Measurements from ENCODE around the gene SYCE1. TPM values are rescaled to one million over a fixed set of nuclear protein-coding genes. Genes with fewer than 3 reads are reported as not detected.
"Not testable (repeated sequence)": the region's sequence is repeated elsewhere in the genome, so short reads cannot be mapped to it uniquely, and the experiment has no call there.

The SYCE1 gene
- total RNA-seq, 2 experiments from 2014 or later = not detected

GRCh38 chr10:133600657-133601056 lies 35.3 kb upstream of the SYCE1 start:
- H2AFZ ChIP-seq (ENCODE audit: low read length) = no peak overlapping the region

GRCh38 chr10:133599869-133600268 lies 34.5 kb upstream of the SYCE1 start:
- H3K4me2 ChIP-seq (ENCODE audit: low read length); H3K79me2 ChIP-seq (ENCODE audit: insufficient read depth, low read depth, low read length); H3K4me3 ChIP-seq (ENCODE audit: low read depth, low read length, poor library complexity, severe bottlenecking); H4K20me1 ChIP-seq (ENCODE audit: insufficient read depth, low read length); intact Hi-C loops (cut with micrococcal nuclease; ENCODE audit: unreplicated experiment); DNase-seq (ENCODE audit: low spot score); H3K4me1 ChIP-seq (ENCODE audit: insufficient read depth, low read length, poor library complexity, severe bottlenecking); CTCF ChIA-PET (ENCODE audit: unreplicated experiment); H3K9me2 ChIP-seq (ENCODE audit: insufficient read depth, low read length); H3K27ac ChIP-seq (ENCODE audit: low read depth, low read length, poor library complexity, severe bottlenecking); H3K36me3 ChIP-seq (ENCODE audit: insufficient read depth, low read length); H3K9me3 ChIP-seq (ENCODE audit: low read length); BruUV-seq (replicated peaks); H2AFZ ChIP-seq (ENCODE audit: low read length): not testable (repeated sequence)
- POLR2A ChIA-PET = interaction anchor here (1.2 kb wide), 1 partner anchor 17 kb away, joined by 3 read pairs; no protein-coding TSS in a partner anchor

More at GRCh38 chr10:133600657-133601056, 35.3 kb upstream of the SYCE1 start:
- DNase-seq (ENCODE audit: low spot score) = no peak
- H4K20me1 ChIP-seq (ENCODE audit: insufficient read depth, low read length) = no peaks in the 10 kb centered on the region
- no peaks in the 10 kb centered on the region for H3K36me3 ChIP-seq (ENCODE audit: insufficient read depth, low read length)
- CTCF ChIA-PET (ENCODE audit: unreplicated experiment) = no interaction called here
- no peaks in the 10 kb centered on the region for H3K4me1 ChIP-seq (ENCODE audit: insufficient read depth, low read length, poor library complexity, severe bottlenecking)
- H3K4me3 ChIP-seq (ENCODE audit: low read depth, low read length, poor library complexity, severe bottlenecking) = no peak overlapping the region
- POLR2A ChIA-PET = interaction anchor here (1.2 kb wide), 1 partner anchor 16 kb away, joined by 3 read pairs; no protein-coding TSS in a partner anchor
- H3K79me2 ChIP-seq (ENCODE audit: insufficient read depth, low read depth, low read length) = no peaks in the 10 kb centered on the region
- no TSS peak for BruUV-seq (replicated peaks)
- no peaks in the 10 kb centered on the region for H3K9me3 ChIP-seq (ENCODE audit: low read length)
- no peaks in the 10 kb centered on the region for H3K9me2 ChIP-seq (ENCODE audit: insufficient read depth, low read length)
- TF ChIP-seq CTCF (conservative IDR thresholded peaks at IDR 0.05; ENCODE audit: low read length) = no peak
- TF ChIP-seq EZH2phosphoT487 (IDR thresholded peaks at IDR 0.05; ENCODE audit: borderline replicate concordance, low read depth, low read length) = no peak
- H3K4me2 ChIP-seq (ENCODE audit: low read length) = no peak overlapping the region
- no peak overlapping the region for H3K27ac ChIP-seq (ENCODE audit: low read depth, low read length, poor library complexity, severe bottlenecking)
- intact Hi-C loops (cut with micrococcal nuclease; ENCODE audit: unreplicated experiment) = no loop called here

GRCh38 chr10:133592716-133593115 lies 27.3 kb upstream of the SYCE1 start:
- ChIA-PET CTCF (ENCODE audit: unreplicated experiment) (no interaction called here), POLR2A (no interaction called here)
- Histone ChIP-seq H3K9me2 (ENCODE audit: insufficient read depth, low read length) (peaks cover 5% of the 10 kb centered on the region; the same call in 1 of the 2 replicates), H4K20me1 (ENCODE audit: insufficient read depth, low read length) (no peaks in the 10 kb centered on the region), H3K4me1 (ENCODE audit: insufficient read depth, low read length, poor library complexity, severe bottlenecking) (no peaks in the 10 kb centered on the region), H3K27ac (ENCODE audit: low read depth, low read length, poor library complexity, severe bottlenecking) (no peak overlapping the region), H3K9me3 (ENCODE audit: low read length) (no peaks in the 10 kb centered on the region), H3K36me3 (ENCODE audit: insufficient read depth, low read length) (no peaks in the 10 kb centered on the region), H3K79me2 (ENCODE audit: insufficient read depth, low read depth, low read length) (no peaks in the 10 kb centered on the region), H3K4me2 (ENCODE audit: low read length) (no peak overlapping the region), H3K4me3 (ENCODE audit: low read depth, low read length, poor library complexity, severe bottlenecking) (no peak overlapping the region), H2AFZ (ENCODE audit: low read length) (no peak overlapping the region)
- intact Hi-C loops (cut with micrococcal nuclease; ENCODE audit: unreplicated experiment) = no loop called here
- TF ChIP-seq CTCF (conservative IDR thresholded peaks at IDR 0.05; ENCODE audit: low read length) (no peak), EZH2phosphoT487 (IDR thresholded peaks at IDR 0.05; ENCODE audit: borderline replicate concordance, low read depth, low read length) (no peak)
- BruUV-seq (replicated peaks) = no TSS peak
- DNase-seq (ENCODE audit: low spot score) = no peak
